A549 (cell line): ENCODE data around the gene UBAP1. TPM values are rescaled to one million over a fixed set of nuclear protein-coding genes. Genes with fewer than 3 reads are reported as not detected.

Experiments used
- ATAC-seq, 2 experiments: fragments of 200-7000 bp in 1 of 2; fragments of >200 bp in 1 of 2; cut with Nextera tagmentation in 1 of 2; cut with Tn5 transposase in 1 of 2; 3 replicates each; pipeline versions ENCODE4 v1.8.0 to v1.9.1; 2018 to 2020; ENCODE audit warnings: mild to moderate bottlenecking in 1 of 2, moderate library complexity in 1 of 2
- CTCF ChIA-PET: fragments of 300-600 bp; sonication (Branson Sonifier 250); formaldehyde crosslinking; extraction: SDS; loops from one replicate; lab custom pipeline; 2021; ENCODE audit warnings: antibody characterized with exemption, inconsistent platforms; lab: Yijun Ruan, JAX
- POLR2A ChIA-PET: fragments of 350-600 bp; formaldehyde crosslinking; extraction: SDS; loops from one replicate; lab custom pipeline; 2021; ENCODE audit warnings: antibody characterized with exemption, inconsistent platforms; lab: Yijun Ruan, JAX
- DNase-seq, 2 experiments: peaks; one replicate each; pipeline versions ENCODE4 v3.0.0 to v3.0.0-alpha.2; 2011 to 2016; ENCODE audit warnings: low read depth in 1 of 2, low spot score in 1 of 2
- FAIRE-seq: peaks from 2 replicates; lab custom pipeline; 2011; peaks lifted over from hg19 to GRCh38; lab: Jason Lieb, UNC
- H3K27ac ChIP-seq, 2 experiments: fragments of >200 bp; sonication (Bioruptor Twin); formaldehyde crosslinking; 3 replicates each; pipeline ENCODE4 v1.5.1; 2016 to 2017
- H3K4me1 ChIP-seq: fragments of >200 bp; sonication (Bioruptor Twin); formaldehyde crosslinking; 3 replicates; pipeline ENCODE4 v1.6.1; 2016
- H3K4me2 ChIP-seq: fragments of >200 bp; sonication (Bioruptor Twin); formaldehyde crosslinking; 3 replicates; pipeline ENCODE4 v1.6.1; 2016
- H3K4me3 ChIP-seq: fragments of >200 bp; sonication (Bioruptor Twin); formaldehyde crosslinking; 3 replicates; pipeline ENCODE4 v1.5.1; 2016
- H3K9me3 ChIP-seq: fragments of >200 bp; sonication (Bioruptor Twin); formaldehyde crosslinking; 3 replicates; pipeline ENCODE4 v1.6.1; 2016
- BCL3 ChIP-seq: fragments of >200 bp; sonication (Bioruptor Twin); formaldehyde crosslinking; IDR thresholded peaks from 3 replicates; pipeline ENCODE4 v1.6.1; 2016
- CBX2 ChIP-seq: fragments of 200-600 bp; sonication (generic); IDR thresholded peaks from 2 replicates; pipeline ENCODE4 v1.6.1; 2016; ENCODE audit warnings: low read depth, mild to moderate bottlenecking, borderline replicate concordance
- CHD4 ChIP-seq: fragments of 200-600 bp; sonication (generic); IDR thresholded peaks from 2 replicates; pipeline ENCODE4 v1.6.1; 2016; ENCODE audit warnings: antibody characterized with exemption, mild to moderate bottlenecking, borderline replicate concordance
- ELK1 ChIP-seq: fragments of 150-350 bp; IDR thresholded peaks from 2 replicates; pipeline ENCODE4 v1.6.1; 2014; ENCODE audit warnings: low read depth, mild to moderate bottlenecking, low read length
- EP300 ChIP-seq, 2 experiments: fragments of >200 bp; sonication (Bioruptor Twin); formaldehyde crosslinking; IDR thresholded peaks; 2 replicates in 1 of 2; 3 replicates in 1 of 2; pipeline ENCODE4 v1.6.1; 2016 to 2017
- FOSB ChIP-seq: fragments of 250-450 bp; sonication (Bioruptor Pico); IDR thresholded peaks from 2 replicates; pipeline ENCODE4 v1.5.0; 2020; ENCODE audit warnings: mild to moderate bottlenecking, moderate library complexity
- FOXS1 ChIP-seq: fragments of 250-450 bp; sonication (Bioruptor Pico); IDR thresholded peaks from 2 replicates; pipeline ENCODE4 v1.5.0; 2020; ENCODE audit warnings: mild to moderate bottlenecking, moderate library complexity
- HEYL ChIP-seq: fragments of 250-450 bp; sonication (Bioruptor Pico); IDR thresholded peaks from 2 replicates; pipeline ENCODE4 v1.8.0; 2021; ENCODE audit warnings: mild to moderate bottlenecking, moderate library complexity
- HOXA7 ChIP-seq: fragments of 250-450 bp; sonication (Bioruptor Pico); IDR thresholded peaks from 2 replicates; pipeline ENCODE4 v1.5.0; 2020; ENCODE audit warnings: mild to moderate bottlenecking, moderate library complexity
- HOXB5 ChIP-seq: fragments of 250-450 bp; sonication (Bioruptor Pico); IDR thresholded peaks from 2 replicates; pipeline ENCODE4 v1.5.0; 2020; ENCODE audit warnings: mild to moderate bottlenecking, moderate library complexity
- JUNB ChIP-seq: fragments of >200 bp; sonication (Bioruptor Twin); formaldehyde crosslinking; IDR thresholded peaks from 2 replicates; pipeline ENCODE4 v1.6.1; 2016
- KDM5A ChIP-seq: fragments of 200-600 bp; sonication (generic); IDR thresholded peaks from 2 replicates; pipeline ENCODE4 v1.6.1; 2016; ENCODE audit warnings: antibody characterized with exemption, mild to moderate bottlenecking
- MAFK ChIP-seq: fragments of 450-650 bp; IDR thresholded peaks from 2 replicates; pipeline ENCODE4 v1.6.1; 2014; ENCODE audit not compliant: partially characterized antibody
- MAZ ChIP-seq: fragments of 150-350 bp; IDR thresholded peaks from 2 replicates; pipeline ENCODE4 v1.6.1; 2014; ENCODE audit warnings: antibody characterized with exemption, low read depth, low read length, borderline replicate concordance
- MYC ChIP-seq: IDR thresholded peaks from 2 replicates; pipeline ENCODE4 v1.6.1; 2012; ENCODE audit warnings: mild to moderate bottlenecking, inconsistent platforms, low read length, improper control_type of control experiment, borderline replicate concordance
- NFE2L2 ChIP-seq: fragments of 150-350 bp; conservative IDR thresholded peaks from 2 replicates; pipeline ENCODE4 v1.6.1; 2014; ENCODE audit warnings: low read length
- NPAS2 ChIP-seq: fragments of 250-450 bp; sonication (Bioruptor Pico); IDR thresholded peaks from 2 replicates; pipeline ENCODE4 v1.8.0; 2022; ENCODE audit warnings: mild to moderate bottlenecking, moderate library complexity, borderline replicate concordance
- NR3C1 ChIP-seq: fragments of >200 bp; sonication (Bioruptor Twin); formaldehyde crosslinking; IDR thresholded peaks from 3 replicates; pipeline ENCODE4 v1.6.1; 2017
- PHF8 ChIP-seq: fragments of 200-600 bp; sonication (generic); IDR thresholded peaks from 2 replicates; pipeline ENCODE4 v1.6.1; 2016; ENCODE audit warnings: low read depth, mild to moderate bottlenecking, antibody characterized with exemption, moderate library complexity, borderline replicate concordance
- RAD21 ChIP-seq, 2 experiments: fragments of >200 bp in 1 of 2; sonication (Bioruptor Twin) in 1 of 2; formaldehyde crosslinking in 1 of 2; IDR thresholded peaks in 1 of 2; conservative IDR thresholded peaks in 1 of 2; 2 replicates in 1 of 2; 3 replicates in 1 of 2; pipeline ENCODE4 v1.6.1; 2012 to 2018; ENCODE audit warnings: inconsistent platforms in 1 of 2
- REST ChIP-seq: fragments of 200-600 bp; sonication (generic); IDR thresholded peaks from 2 replicates; pipeline ENCODE4 v1.6.1; 2016; ENCODE audit warnings: antibody characterized with exemption, mild to moderate bottlenecking, moderate library complexity
- RFX5 ChIP-seq: fragments of 450-650 bp; IDR thresholded peaks from 2 replicates; pipeline ENCODE4 v1.7.1; 2014; ENCODE audit warnings: antibody characterized with exemption, mild to moderate bottlenecking, moderate library complexity
- ZC3H11A ChIP-seq: fragments of 450-650 bp; IDR thresholded peaks from 2 replicates; pipeline ENCODE4 v1.6.1; 2014; ENCODE audit warnings: antibody characterized with exemption, mild to moderate bottlenecking
- WGBS: methylation state at CpG from one replicate; pipeline ENCODE4 v1.1.6; 2017; ENCODE audit errors: missing lambda C conversion rate; 5-methylcytosine and 5-hydroxymethylcytosine counted together
- polyA plus RNA-seq, 4 experiments: library from polyadenylated mRNA; depleted of rRNA in 3 of 4; stranded (reverse); fragments of >200 nt; fragmentation: RNase III in 1 of 4; extraction: RNeasy Plus Mini Kit Qiagen cat#74134 plus additional on column Dnase treatment in 1 of 4; gene quantifications; 2 replicates in 3 of 4; 3 replicates in 1 of 4; pipeline ENCODE4 v1.2.3, GENCODE V29; 2011 to 2017
- TF ChIP-seq, protein P1 (sequence below): IDR thresholded peaks from 2 replicates; pipeline ENCODE4 v1.6.1; 2012

Gene UBAP1
- polyA plus RNA-seq, 2 of the 4 experiments (the other 2 are of a cell fraction) = 38.5 to 73.1 TPM

GRCh38 chr9:34289159-34289558, 110.3 kb downstream of the UBAP1 start:
- CTCF ChIA-PET = interaction anchor here (1.0 to 3.4 kb wide), 5 partner anchors 8 to 303 kb away, joined by 3 to 13 read pairs (median 4); no protein-coding TSS in a partner anchor
- POLR2A ChIA-PET = no interaction called here
- no peak for FAIRE-seq
- no peaks in the 10 kb centered on the region for H3K4me1 ChIP-seq
- no peak overlapping the region for H3K27ac ChIP-seq
- no peaks in the 10 kb centered on the region for H3K9me3 ChIP-seq
- TF ChIP-seq BCL3 = no peak
- no peak for TF ChIP-seq FOXS1 (CRISPR knock-in tag)
- TF ChIP-seq CBX2 = no peak
- TF ChIP-seq HOXB5 (CRISPR knock-in tag) = no peak
- TF ChIP-seq MYC = no peak
- TF ChIP-seq ZC3H11A = no peak
- TF ChIP-seq EP300 (IDR thresholded peaks at IDR 0.05) = no peak
- TF ChIP-seq RAD21 (conservative IDR thresholded peaks at IDR 0.05 in 1 of 2, IDR thresholded peaks at IDR 0.05 in 1 of 2) = no peak
- TF ChIP-seq REST = no peak
- no peak for TF ChIP-seq CHD4
- TF ChIP-seq HOXA7 (CRISPR knock-in tag) = no peak
- no peak for TF ChIP-seq FOSB (CRISPR knock-in tag)
- TF ChIP-seq, protein P1, sequence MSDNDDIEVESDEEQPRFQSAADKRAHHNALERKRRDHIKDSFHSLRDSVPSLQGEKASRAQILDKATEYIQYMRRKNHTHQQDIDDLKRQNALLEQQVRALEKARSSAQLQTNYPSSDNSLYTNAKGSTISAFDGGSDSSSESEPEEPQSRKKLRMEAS = no peak
- TF ChIP-seq MAFK = no peak
- TF ChIP-seq NR3C1 = no peak
- no peak for TF ChIP-seq RFX5
- no peak for TF ChIP-seq PHF8
- TF ChIP-seq, all 56 proteins: peak for 0
- WGBS = 84% methylated on average over 2 of the region's 2 CpGs
- ATAC-seq = no peak
- no peak overlapping the region for H3K4me2 ChIP-seq
- DNase-seq = no peak
- H3K4me3 ChIP-seq = no peak overlapping the region

DNA sequence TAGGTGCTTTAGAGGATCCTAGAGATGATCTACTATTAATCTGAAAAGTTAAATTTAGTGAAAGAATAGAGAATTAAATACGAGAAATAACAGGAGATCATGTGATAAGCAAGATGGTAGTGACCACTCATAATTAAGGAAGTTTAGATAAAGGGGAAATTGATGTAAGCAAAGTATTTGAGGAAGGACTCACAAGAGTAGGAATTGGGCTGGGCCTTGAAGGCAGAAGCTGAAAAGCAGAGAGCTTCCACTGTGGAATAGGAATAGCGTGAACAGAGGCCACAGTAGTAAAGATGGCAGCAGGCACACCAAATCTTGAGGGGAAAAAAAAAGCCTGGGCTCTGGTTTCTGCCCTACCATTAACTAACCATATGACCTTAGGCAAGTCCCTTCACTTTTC, 112.2 kb downstream of the UBAP1 start:
- no peak for FAIRE-seq
- POLR2A ChIA-PET = interaction anchor here (0.6 kb wide), 1 partner anchor 89 kb away, joined by 3 read pairs; no protein-coding TSS in a partner anchor
- ATAC-seq = no peak
- H3K4me1 ChIP-seq = no peaks in the 10 kb centered on the region
- H3K27ac ChIP-seq = no peak overlapping the region
- WGBS = 95% methylated on average over 2 of the region's 2 CpGs
- H3K9me3 ChIP-seq = no peaks in the 10 kb centered on the region
- no peak overlapping the region for H3K4me2 ChIP-seq
- TF ChIP-seq HOXB5 (CRISPR knock-in tag) = no peak
- TF ChIP-seq MAZ = no peak
- TF ChIP-seq NR3C1 = no peak
- TF ChIP-seq NFE2L2 = no peak
- TF ChIP-seq NPAS2 (CRISPR knock-in tag) = no peak
- TF ChIP-seq KDM5A = no peak
- TF ChIP-seq ELK1 = no peak
- no peak for TF ChIP-seq JUNB
- TF ChIP-seq HEYL (CRISPR knock-in tag) = no peak
- CTCF ChIA-PET = interaction anchor here (0.9 to 3.4 kb wide), 4 partner anchors 10 to 113 kb away, joined by 3 to 13 read pairs (median 4); no protein-coding TSS in a partner anchor
- no peak overlapping the region for H3K4me3 ChIP-seq
- no peak for DNase-seq
